ENCODE data around the gene ZBP1.

Gene ZBP1

GRCh38 chr20:57570920-57571319, 49.3 kb downstream of the ZBP1 start:
- no peak for DNase-seq

- DNase-seq: no peak
Observed at GRCh38 chr20:57570145-57570850, 49.9 kb downstream of the ZBP1 start.

- no peak for DNase-seq
Observed at GRCh38 chr20:57568960-57569359, 51.3 kb downstream of the ZBP1 start.

- no peak for DNase-seq
Observed at GRCh38 chr20:57568088-57568896, 51.9 kb downstream of the ZBP1 start.

GRCh38 chr20:57567471-57568079, 52.7 kb downstream of the ZBP1 start:
- DNase-seq: no peak

- DNase-seq: no peak
Observed at GRCh38 chr20:57566803-57567459, 53.3 kb downstream of the ZBP1 start.

GRCh38 chr20:57566399-57566798, 53.8 kb downstream of the ZBP1 start:
- DNase-seq: no peak

- DNase-seq: no peak
Observed at GRCh38 chr20:57564951-57565642, 55.1 kb downstream of the ZBP1 start.

- DNase-seq: no peak
Observed at GRCh38 chr20:57564180-57564802, 55.9 kb downstream of the ZBP1 start.

- no peak for DNase-seq
Observed at GRCh38 chr20:57563522-57563921, 56.7 kb downstream of the ZBP1 start.

- no peak for DNase-seq
Observed at GRCh38 chr20:57562541-57563465, 57.4 kb downstream of the ZBP1 start.

- DNase-seq: no peak
Observed at GRCh38 chr20:57561356-57562279, 58.6 kb downstream of the ZBP1 start.

GRCh38 chr20:57560554-57561355, 59.5 kb downstream of the ZBP1 start, which contains the start of gene PCK1:
PCK1 (plus strand) TSS chr20:57561110; CDS start chr20:57561412, 302 bp downstream.
- DNase-seq: peak; percentile 5

GRCh38 chr20:57559658-57560553, 60.3 kb downstream of the ZBP1 start:
- DNase-seq: no peak

GRCh38 chr20:57559289-57559634, 61.0 kb downstream of the ZBP1 start:
- no peak for DNase-seq

- DNase-seq: no peak
Observed at GRCh38 chr20:57558614-57559288, 61.5 kb downstream of the ZBP1 start.

Measured in fibroblast of skin of scalp (primary cell).